H54 (cell line): ENCODE measurements around the gene TFDP3.

Experiments used
- DNase-seq: peaks from one replicate; pipeline ENCODE4 v3.0.0; 2011; ENCODE audit warnings: low spot score, mixed read lengths; ENCODE audit not compliant: insufficient read length
- FAIRE-seq: peaks from 3 replicates; lab custom pipeline; 2011; peaks lifted over from hg19 to GRCh38; lab: Jason Lieb, UNC
- POLR2A ChIP-seq: IDR thresholded peaks from 2 replicates; pipeline ENCODE4 v1.6.1; 2011; ENCODE audit warnings: low read depth, mild to moderate bottlenecking, low read length

TFDP3 gene

DNA sequence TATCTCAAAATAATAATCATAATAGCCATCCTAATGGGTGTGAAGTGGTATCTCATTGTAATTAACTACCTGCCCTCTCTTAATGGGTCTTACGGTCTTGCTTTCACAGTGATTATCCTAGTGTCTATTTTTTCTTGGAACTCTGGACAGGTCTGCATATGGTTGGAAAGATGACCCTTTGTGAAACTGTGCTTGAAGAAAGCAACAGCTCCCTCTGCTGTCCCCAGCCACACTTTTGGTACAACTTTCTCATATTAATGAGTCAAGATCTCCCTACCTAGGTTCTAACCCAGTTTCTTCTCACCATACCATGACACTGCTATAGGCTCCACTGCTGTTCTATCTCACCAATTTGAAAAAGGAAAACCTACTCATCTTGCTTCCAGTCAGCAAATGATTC lies 2.4 kb downstream of the TFDP3 start:
- DNase-seq (no peak), FAIRE-seq (no peak)
- no peak for TF ChIP-seq POLR2A

GRCh38 chrX:133215017-133215416 lies 3.1 kb downstream of the TFDP3 start:
- no peak for TF ChIP-seq POLR2A
- FAIRE-seq (no peak), DNase-seq (no peak)

GRCh38 chrX:133214301-133214700 lies 3.9 kb downstream of the TFDP3 start:
- no peak for FAIRE-seq
- no peak for TF ChIP-seq POLR2A
- DNase-seq: no peak

GRCh38 chrX:133213117-133213516 lies 5.0 kb downstream of the TFDP3 start:
- no peak for FAIRE-seq
- no peak for DNase-seq
- no peak for TF ChIP-seq POLR2A

GRCh38 chrX:133207751-133208150 lies 10.4 kb downstream of the TFDP3 start:
- FAIRE-seq (no peak), DNase-seq (no peak)
- TF ChIP-seq POLR2A: no peak

DNA sequence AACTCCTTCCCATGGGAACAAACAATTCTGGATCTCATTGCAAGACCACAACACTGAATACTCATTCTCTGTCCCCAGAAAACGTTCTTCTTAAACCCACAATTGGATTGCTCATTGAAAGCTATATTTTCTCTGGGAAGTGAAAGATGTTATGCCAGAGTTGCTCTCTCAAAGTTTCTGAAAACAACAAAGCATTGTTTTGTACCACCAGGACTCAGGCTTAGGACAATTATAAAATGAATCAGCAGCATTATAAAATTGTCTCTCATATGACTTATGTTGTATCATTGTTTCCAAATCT lies 26.5 kb downstream of the TFDP3 start:
- DNase-seq: no peak
- TF ChIP-seq POLR2A: no peak
- FAIRE-seq: no peak

GRCh38 chrX:133190877-133191738 lies 27.0 kb downstream of the TFDP3 start:
- TF ChIP-seq POLR2A: no peak
- DNase-seq (no peak), FAIRE-seq (no peak)

DNA sequence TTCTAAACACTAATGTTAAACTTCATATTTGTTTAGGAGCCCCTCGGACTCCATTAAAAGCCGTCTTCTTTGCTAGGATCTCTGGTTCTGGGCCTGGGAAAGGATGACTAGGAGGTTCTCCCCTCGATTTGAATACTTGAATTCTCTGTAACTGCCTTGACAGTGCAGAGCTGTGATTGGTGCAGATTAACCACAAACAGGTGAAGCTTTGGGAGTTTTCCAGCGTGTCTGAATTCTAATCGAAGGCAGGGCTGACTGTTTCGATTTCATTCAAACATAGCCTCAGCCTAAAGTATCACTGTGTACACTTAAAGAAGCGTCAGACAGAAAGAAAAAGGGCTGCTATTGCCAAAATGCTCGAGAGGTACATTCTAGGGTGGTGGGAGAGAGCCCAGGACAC lies 29.0 kb downstream of the TFDP3 start:
- no peak for TF ChIP-seq POLR2A
- DNase-seq: no peak
- no peak for FAIRE-seq

DNA sequence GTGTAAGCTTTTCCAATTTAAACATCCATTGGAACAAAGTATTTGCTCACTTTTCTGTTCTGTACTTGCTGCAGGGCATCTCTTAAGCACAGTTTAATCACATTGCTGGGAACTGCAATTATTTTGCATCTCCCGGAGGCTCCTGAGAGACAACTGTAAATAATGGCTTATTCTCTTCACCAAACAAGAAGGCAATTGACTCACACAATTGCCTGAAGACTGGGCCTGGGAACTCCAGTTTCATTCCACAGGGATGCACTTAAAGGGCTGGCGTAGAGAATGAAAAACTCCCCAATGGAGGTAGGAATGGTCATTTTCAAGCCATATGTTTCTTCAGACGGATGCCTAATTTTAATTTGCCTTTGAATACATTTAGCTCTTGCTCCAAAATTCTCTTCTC lies 29.5 kb downstream of the TFDP3 start:
- TF ChIP-seq POLR2A: no peak
- no peak for DNase-seq
- no peak for FAIRE-seq

- no peak for DNase-seq
- TF ChIP-seq POLR2A: no peak
- FAIRE-seq: no peak
Observed at GRCh38 chrX:133185938-133186337, 32.2 kb downstream of the TFDP3 start.

GRCh38 chrX:133185119-133185518 lies 33.0 kb downstream of the TFDP3 start:
- no peak for DNase-seq
- FAIRE-seq: no peak
- no peak for TF ChIP-seq POLR2A

- FAIRE-seq (no peak), DNase-seq (no peak)
- no peak for TF ChIP-seq POLR2A
Observed at GRCh38 chrX:133183806-133184205, 34.3 kb downstream of the TFDP3 start.

DNA sequence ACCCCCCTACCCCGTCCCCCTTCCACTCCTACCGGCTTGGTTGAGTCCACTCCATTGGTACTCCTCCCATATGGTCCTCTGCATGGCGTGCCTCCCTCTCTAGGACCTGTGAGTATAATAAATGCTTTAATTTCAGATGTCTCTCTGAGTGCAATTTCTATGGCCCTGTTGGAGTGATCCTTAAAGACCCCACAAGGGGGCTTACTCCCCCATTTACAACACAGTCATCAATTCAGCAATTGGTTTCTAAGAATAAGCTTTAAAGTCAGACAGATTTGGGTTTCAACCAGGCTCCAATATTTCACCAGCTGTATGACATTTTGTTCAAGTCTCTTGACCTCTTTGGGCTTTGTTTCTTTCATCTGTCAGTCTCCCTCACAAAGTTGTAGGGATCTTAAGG lies 38.7 kb downstream of the TFDP3 start:
- no peak for FAIRE-seq
- TF ChIP-seq POLR2A: no peak
- DNase-seq: no peak

DNA sequence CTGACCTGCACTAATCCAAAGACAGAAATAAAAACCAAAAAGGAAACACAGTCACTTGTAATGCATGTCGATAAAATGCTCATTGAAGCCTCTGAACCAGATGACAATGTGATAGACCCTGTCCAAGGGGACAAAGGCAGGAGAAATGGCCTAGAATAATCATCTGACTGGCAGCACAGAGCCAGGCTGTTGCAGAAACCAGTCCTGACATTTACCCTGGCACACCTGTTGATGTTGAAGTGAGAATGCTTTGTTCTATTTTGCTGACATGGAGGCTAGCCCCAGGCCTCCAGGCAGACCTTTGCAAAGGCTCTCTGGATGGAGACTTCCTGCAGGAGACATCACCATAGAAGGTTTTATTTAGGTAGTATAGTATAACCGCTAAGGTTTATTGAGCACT lies 41.0 kb downstream of the TFDP3 start:
- TF ChIP-seq POLR2A: no peak
- DNase-seq (no peak), FAIRE-seq (no peak)

DNA sequence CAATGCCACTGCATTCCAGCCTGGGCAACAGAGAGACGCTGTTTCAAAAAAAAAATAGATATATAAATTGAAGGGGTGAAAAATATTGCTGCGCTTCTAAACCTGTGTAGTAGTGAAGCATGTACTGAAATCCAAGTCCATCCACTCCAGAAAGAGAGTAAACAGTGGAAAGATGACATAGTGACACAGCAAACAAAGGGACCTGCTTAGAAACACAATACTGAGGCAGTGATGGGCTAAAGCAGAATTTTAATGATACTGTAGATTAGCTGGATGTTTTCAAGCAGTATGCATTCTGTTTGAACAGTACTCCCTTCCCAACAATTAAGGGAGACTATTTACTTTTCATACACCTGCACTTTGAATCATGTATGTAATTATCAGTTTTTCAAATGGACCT lies 42.5 kb downstream of the TFDP3 start:
- no peak for TF ChIP-seq POLR2A
- DNase-seq (no peak), FAIRE-seq (no peak)
